HFFc6 (cell line): ENCODE data around the gene DNAH1. TPM values are rescaled to one million over a fixed set of nuclear protein-coding genes. Genes with fewer than 3 reads are reported as not detected.

ENCODE experiments used
- DNase-seq: peaks from one replicate; pipeline ENCODE4 v3.0.0-alpha.2; 2018
- H3K27ac Mint-ChIP-seq: 2 replicates; pipeline ENCODE4 v1.8.0; 2020; ENCODE audit warnings: mild to moderate bottlenecking, mixed read lengths
- H3K27me3 Mint-ChIP-seq: 2 replicates; pipeline ENCODE4 v1.8.0; 2021; ENCODE audit warnings: mild to moderate bottlenecking, moderate library complexity, mixed read lengths; ENCODE audit not compliant: insufficient read depth
- H3K36me3 Mint-ChIP-seq: 2 replicates; pipeline ENCODE4 v1.8.0; 2021; ENCODE audit warnings: low read depth, mixed read lengths
- H3K4me1 Mint-ChIP-seq: 2 replicates; pipeline ENCODE4 v1.8.0; 2020; ENCODE audit warnings: low read depth, mixed read lengths
- H3K4me3 Mint-ChIP-seq: 2 replicates; pipeline ENCODE4 v1.8.0; 2020; ENCODE audit warnings: mild to moderate bottlenecking, moderate library complexity, mixed read lengths
- H3K9me3 Mint-ChIP-seq: 2 replicates; pipeline ENCODE4 v1.8.0; 2020; ENCODE audit warnings: mild to moderate bottlenecking, mixed read lengths
- CTCF ChIP-seq: fragments of 200-600 bp; sonication (generic); IDR thresholded peaks from 2 replicates; pipeline ENCODE4 v1.5.0; 2021; ENCODE audit warnings: antibody characterized with exemption, mild to moderate bottlenecking
- total RNA-seq, 6 experiments: library from RNA; stranded (reverse); fragmentation: NEBNext Ultra II Directional; extraction: Animal tissue kit (Norgen Biotek cat#: 25700); gene quantifications; 2 replicates in 1 of 6; 3 replicates in 5 of 6; pipeline ENCODE4 v1.2.3, GENCODE V29; 2021

DNAH1 gene
- total RNA-seq, 6 experiments from 2014 or later: 1.4 to 2.1 (median 1.8) TPM

GRCh38 chr3:52357151-52358080 is 41.3 kb downstream of the DNAH1 start:
- no peaks in the 10 kb centered on the region for H3K9me3 Mint-ChIP-seq

DNA sequence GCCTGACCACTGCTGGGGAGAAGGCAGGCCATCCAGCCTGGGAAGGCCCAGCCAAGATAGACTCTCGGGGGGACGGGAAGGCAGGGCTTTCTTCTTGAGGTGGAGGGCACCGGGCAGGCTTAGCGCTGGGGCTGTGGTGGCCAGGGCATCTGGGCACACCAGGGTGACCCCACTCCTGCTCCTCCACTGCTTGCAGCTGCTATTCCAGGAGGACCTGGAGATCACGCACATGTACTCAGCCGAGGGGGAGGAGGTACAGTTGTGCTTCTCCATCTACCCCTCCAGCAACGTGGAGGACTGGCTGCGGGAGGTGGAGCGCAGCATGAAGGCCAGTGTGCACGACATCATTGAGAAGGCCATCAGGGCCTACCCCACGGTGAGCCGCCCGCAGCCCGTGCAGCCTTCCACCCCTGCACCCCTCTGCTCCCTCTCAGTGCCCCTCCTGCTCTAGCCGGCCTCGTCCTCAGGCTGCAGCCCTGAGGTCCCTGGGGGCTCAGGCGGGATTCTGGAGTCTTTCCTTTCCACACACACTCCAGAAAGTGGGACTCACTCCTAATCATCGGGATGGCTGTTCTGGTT is 42.3 kb downstream of the DNAH1 start:
- H3K4me1 Mint-ChIP-seq: no peaks in the 10 kb centered on the region
- H3K27ac Mint-ChIP-seq: no peak overlapping the region
- H3K27me3 Mint-ChIP-seq: no peaks in the 10 kb centered on the region; the same call in 1 of the 2 replicates
- H3K9me3 Mint-ChIP-seq: no peaks in the 10 kb centered on the region
- no peak overlapping the region for H3K4me3 Mint-ChIP-seq
- TF ChIP-seq CTCF: no peak
- H3K36me3 Mint-ChIP-seq: no peaks in the 10 kb centered on the region
- no peak for DNase-seq

More at GRCh38 chr3:52357151-52358080, 41.3 kb downstream of the DNAH1 start:
- TF ChIP-seq CTCF: no peak
- Mint-ChIP-seq H3K36me3 (no peaks in the 10 kb centered on the region), H3K27me3 (no peaks in the 10 kb centered on the region; the same call in 1 of the 2 replicates), H3K27ac (no peak overlapping the region), H3K4me1 (no peaks in the 10 kb centered on the region), H3K4me3 (no peak overlapping the region)
- no peak for DNase-seq

GRCh38 chr3:52359116-52359855 is 43.2 kb downstream of the DNAH1 start:
- Mint-ChIP-seq H3K27ac (no peak overlapping the region), H3K27me3 (no peaks in the 10 kb centered on the region; the same call in 1 of the 2 replicates), H3K4me3 (no peak overlapping the region), H3K4me1 (no peaks in the 10 kb centered on the region), H3K36me3 (no peaks in the 10 kb centered on the region), H3K9me3 (no peaks in the 10 kb centered on the region)
- DNase-seq: no peak
- no peak for TF ChIP-seq CTCF

DNA sequence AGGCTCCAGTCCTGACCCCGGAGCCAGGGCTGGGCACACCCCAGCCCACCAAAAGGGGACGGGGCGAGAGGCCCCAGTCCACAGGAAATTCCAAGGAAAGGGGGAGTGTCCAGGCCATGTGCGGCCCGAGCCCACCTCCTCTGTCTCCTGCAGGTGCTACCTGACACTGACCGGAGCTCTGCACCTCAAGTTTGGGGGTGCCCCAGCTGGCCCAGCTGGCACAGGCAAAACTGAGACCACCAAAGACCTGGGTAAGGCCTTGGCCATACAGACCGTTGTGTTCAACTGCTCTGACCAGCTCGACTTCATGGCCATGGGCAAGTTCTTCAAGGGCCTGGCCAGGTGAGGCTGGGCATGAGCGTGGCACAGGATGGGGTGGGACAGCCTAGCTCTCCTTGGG is 44.9 kb downstream of the DNAH1 start:
- H3K27ac Mint-ChIP-seq: no peak overlapping the region
- H3K4me1 Mint-ChIP-seq: no peaks in the 10 kb centered on the region
- DNase-seq: no peak
- no peaks in the 10 kb centered on the region for H3K36me3 Mint-ChIP-seq
- TF ChIP-seq CTCF: no peak
- H3K27me3 Mint-ChIP-seq: no peaks in the 10 kb centered on the region; the same call in 1 of the 2 replicates
- H3K4me3 Mint-ChIP-seq: no peak overlapping the region
- H3K9me3 Mint-ChIP-seq: no peaks in the 10 kb centered on the region

GRCh38 chr3:52361454-52361853 is 45.3 kb downstream of the DNAH1 start:
- no peaks in the 10 kb centered on the region for H3K4me1 Mint-ChIP-seq
- H3K27me3 Mint-ChIP-seq: no peaks in the 10 kb centered on the region; the same call in 1 of the 2 replicates
- no peak for TF ChIP-seq CTCF
- DNase-seq: no peak
- H3K9me3 Mint-ChIP-seq: no peaks in the 10 kb centered on the region
- no peaks in the 10 kb centered on the region for H3K36me3 Mint-ChIP-seq
- H3K4me3 Mint-ChIP-seq: no peak overlapping the region
- H3K27ac Mint-ChIP-seq: no peak overlapping the region
